ENCODE measurements around the gene SMAD6. TPM values are rescaled to one million over a fixed set of nuclear protein-coding genes. Genes with fewer than 3 reads are reported as not detected.

The SMAD6 gene
- total and polyA plus RNA-seq, 2 of the 4 experiments (the other 2 are of a cell fraction): 4.8 to 8.5 TPM

- TF ChIP-seq SMC3 (IDR thresholded peaks at IDR 0.05; ENCODE audit: low read depth, low read length): no peak
- TF ChIP-seq RFX5 (IDR thresholded peaks at IDR 0.05; ENCODE audit: low read depth, low read length): no peak
Observed at GRCh38 chr15:66652806-66653205, 49.2 kb upstream of the SMAD6 start (continued).

- Histone ChIP-seq H4K91ac (ENCODE audit: insufficient read depth, low read depth, low read length) (no peak overlapping the region), H2BK15ac (ENCODE audit: low read depth, low read length) (no peak overlapping the region), H3K4me2 (ENCODE audit: low read depth, low read length) (no peak overlapping the region), H3K4me1 (ENCODE audit: control insufficient read depth, insufficient read depth, low read length) (peaks cover 2% of the 10 kb centered on the region; the same call in 1 of the 2 replicates), H3K27me3 (ENCODE audit: control insufficient read depth, insufficient read depth, low read length) (peaks cover 7% of the 10 kb centered on the region; the same call in 1 of the 2 replicates), H3K27ac (ENCODE audit: insufficient read depth, low read length) (no peak overlapping the region), H3K9me1 (ENCODE audit: insufficient read depth, low read length) (no peaks in the 10 kb centered on the region), H3K9me3 (ENCODE audit: control insufficient read depth, insufficient read depth, low read length) (no peaks in the 10 kb centered on the region), H3K36me3 (ENCODE audit: control insufficient read depth, insufficient read depth, low read length) (no peaks in the 10 kb centered on the region), H3K56ac (ENCODE audit: extremely low read depth, insufficient read depth, low read length) (no peak overlapping the region), H3K9ac (ENCODE audit: low read depth, low read length) (no peak overlapping the region), H3K4ac (ENCODE audit: low read depth, low read length) (no peak overlapping the region), H2AK9ac (replicated peaks; ENCODE audit: low read depth, low read length, poor library complexity) (peak overlapping the region; percentile 63), H2BK5ac (ENCODE audit: low read depth, low read length, poor library complexity, severe bottlenecking) (no peak overlapping the region), H4K5ac (ENCODE audit: low read depth, low read length) (no peak overlapping the region), H3K23ac (ENCODE audit: low read depth, low read length) (no peak overlapping the region), H2AK5ac (ENCODE audit: low read depth, low read length) (no peak overlapping the region), H3K18ac (ENCODE audit: low read depth, low read length) (no peak overlapping the region), H3K4me3 (ENCODE audit: insufficient read depth, low read depth, low read length) (no peak overlapping the region), H2BK120ac (ENCODE audit: low read depth, low read length) (no peak overlapping the region), H2AFZ (replicated peaks; ENCODE audit: low read length, poor library complexity) (peak overlapping the region; percentile 32), H2BK20ac (ENCODE audit: low read depth, low read length) (no peak overlapping the region), H4K20me1 (ENCODE audit: insufficient read depth, low read length) (no peaks in the 10 kb centered on the region), H3K79me1 (ENCODE audit: low read depth in 1 of 2, low read length in 2 of 2) (no peaks in the 10 kb centered on the region), H3K14ac (replicated peaks; ENCODE audit: low read depth, low read length) (no peak overlapping the region), H4K8ac (ENCODE audit: low read depth in 2 of 2, low read length in 2 of 2) (no peak overlapping the region)
- 95% methylated on average over 3 of the region's 6 CpGs; no CpG with 5 or more reads in 1 of the 2 experiments for WGBS, 2 experiments (ENCODE audit: extremely low coverage in 2 of 2, insufficient read length in 1 of 2)
- in situ Hi-C loops (cut with MboI; ENCODE audit: low sequenced_read_pairs): no loop called here
- ChIA-PET CTCF (no interaction called here), POLR2A (ENCODE audit: unreplicated experiment) (no interaction called here)
- TF ChIP-seq CTCF (conservative IDR thresholded peaks at IDR 0.05; ENCODE audit: low read depth, low read length) (no peak), MAFK (IDR thresholded peaks at IDR 0.05; ENCODE audit: low read depth, low read length) (no peak), SMC3 (IDR thresholded peaks at IDR 0.05; ENCODE audit: low read depth, low read length) (no peak), POLR2A (IDR thresholded peaks at IDR 0.05; ENCODE audit: low read depth, low read length) (no peak), RFX5 (IDR thresholded peaks at IDR 0.05; ENCODE audit: low read depth, low read length) (no peak), MAZ (IDR thresholded peaks at IDR 0.05; ENCODE audit: borderline replicate concordance, low read depth, low read length) (no peak), MXI1 (IDR thresholded peaks at IDR 0.05; ENCODE audit: borderline replicate concordance, low read depth, low read length) (no peak), RAD21 (IDR thresholded peaks at IDR 0.05; ENCODE audit: low read length) (no peak), CEBPB (IDR thresholded peaks at IDR 0.05; ENCODE audit: low read depth, low read length) (no peak), RCOR1 (IDR thresholded peaks at IDR 0.05; ENCODE audit: insufficient replicate concordance, low read length) (no peak)
- DNase-seq (no peak), ATAC-seq (ENCODE audit: low read depth) (no peak)
- dilution Hi-C loops (cut with HindIII; ENCODE audit: low sequenced_read_pairs, unreplicated experiment): no loop called here
- intact Hi-C loops (cut with micrococcal nuclease): no loop called here
- BruUV-seq (replicated peaks): no TSS peak
Observed at GRCh38 chr15:66653398-66653797, 48.6 kb upstream of the SMAD6 start.

Measured in IMR-90 (cell line).